ENCODE data around the gene DEAF1.
"Not testable (repeated sequence)": the region's sequence is repeated elsewhere in the genome, so short reads cannot be mapped to it uniquely, and the experiment has no call there.

Gene DEAF1

GRCh38 chr11:699116-699508 is 4.1 kb upstream of the DEAF1 start:
- no peak for DNase-seq

GRCh38 chr11:698493-699115 is 3.6 kb upstream of the DEAF1 start:
- no peak for DNase-seq

GRCh38 chr11:697811-698311 is 2.8 kb upstream of the DEAF1 start:
- no peak for DNase-seq

GRCh38 chr11:696955-697491 is 2.0 kb upstream of the DEAF1 start:
- DNase-seq: no peak

GRCh38 chr11:695538-696248 is 671 bp upstream of the DEAF1 start, which contains the start of gene TMEM80:
TMEM80 (plus strand) TSS chr11:695816; CDS start chr11:695828, 12 bp downstream.
- DNase-seq: peak; percentile 95

GRCh38 chr11:695288-695537 is 191 bp upstream of the DEAF1 start:
- DNase-seq: no peak

- no peak for DNase-seq
Measured at GRCh38 chr11:693887-694562, 997 bp downstream of the DEAF1 start.

GRCh38 chr11:693415-693831 is 1.6 kb downstream of the DEAF1 start:
- no peak for DNase-seq

- peak; percentile 47 for DNase-seq
Measured at GRCh38 chr11:692824-693414, 2.1 kb downstream of the DEAF1 start.

- DNase-seq: no peak
Measured at GRCh38 chr11:691710-692590, 3.1 kb downstream of the DEAF1 start.

GRCh38 chr11:690738-691633 is 4.0 kb downstream of the DEAF1 start:
- no peak for DNase-seq

GRCh38 chr11:690244-690643 is 4.8 kb downstream of the DEAF1 start:
- not testable (repeated sequence) for DNase-seq

GRCh38 chr11:689625-690024 is 5.4 kb downstream of the DEAF1 start:
- no peak for DNase-seq

GRCh38 chr11:688681-689080 is 6.3 kb downstream of the DEAF1 start:
- DNase-seq: no peak

GRCh38 chr11:687751-688150 is 7.3 kb downstream of the DEAF1 start:
- no peak for DNase-seq

- no peak for DNase-seq
Measured at GRCh38 chr11:686451-687243, 8.4 kb downstream of the DEAF1 start.

GRCh38 chr11:680970-681369 is 14.1 kb downstream of the DEAF1 start:
- no peak for DNase-seq

GRCh38 chr11:680476-680875 is 14.5 kb downstream of the DEAF1 start:
- DNase-seq: no peak

GRCh38 chr11:679271-680207 is 15.5 kb downstream of the DEAF1 start:
- no peak for DNase-seq

Data from effector CD4-positive, alpha-beta T cell (primary cell).